ENCODE measurements around the gene CYP17A1.

Gene CYP17A1

GRCh38 chr10:102814453-102814871, 22.8 kb downstream of the CYP17A1 start:
- no peak for DNase-seq (ENCODE audit: low spot score)
- no peak for TF ChIP-seq CTCF (IDR thresholded peaks at IDR 0.05; ENCODE audit: extremely low read depth, insufficient read depth, missing control alignments)

GRCh38 chr10:102813734-102814452, 23.3 kb downstream of the CYP17A1 start:
- no peak for DNase-seq (ENCODE audit: low spot score)
- in situ Hi-C loops (cut with MboI; ENCODE audit: low pct_unique_long_range_greater_than_20kb, low sequenced_read_pairs, unreplicated experiment) = no loop called here
- TF ChIP-seq CTCF (IDR thresholded peaks at IDR 0.05; ENCODE audit: extremely low read depth, insufficient read depth, missing control alignments) = no peak

More at GRCh38 chr10:102814453-102814871, 22.8 kb downstream of the CYP17A1 start:
- in situ Hi-C loops (cut with MboI; ENCODE audit: low pct_unique_long_range_greater_than_20kb, low sequenced_read_pairs, unreplicated experiment) = no loop called here

- DNase-seq (ENCODE audit: low spot score) = no peak
- TF ChIP-seq CTCF (IDR thresholded peaks at IDR 0.05; ENCODE audit: extremely low read depth, insufficient read depth, missing control alignments) = no peak
- in situ Hi-C loops (cut with MboI; ENCODE audit: low pct_unique_long_range_greater_than_20kb, low sequenced_read_pairs, unreplicated experiment) = no loop called here
These were observed 24.1 kb downstream of the CYP17A1 start for GRCh38 chr10:102813017-102813541.

- no peak for DNase-seq (ENCODE audit: low spot score)
- in situ Hi-C loops (cut with MboI; ENCODE audit: low pct_unique_long_range_greater_than_20kb, low sequenced_read_pairs, unreplicated experiment) = no loop called here
- no peak for TF ChIP-seq CTCF (IDR thresholded peaks at IDR 0.05; ENCODE audit: extremely low read depth, insufficient read depth, missing control alignments)
These were observed 24.9 kb downstream of the CYP17A1 start for GRCh38 chr10:102812231-102812876.

GRCh38 chr10:102811346-102811745, 25.9 kb downstream of the CYP17A1 start:
- no peak for DNase-seq (ENCODE audit: low spot score)
- TF ChIP-seq CTCF (IDR thresholded peaks at IDR 0.05; ENCODE audit: extremely low read depth, insufficient read depth, missing control alignments) = no peak
- in situ Hi-C loops (cut with MboI; ENCODE audit: low pct_unique_long_range_greater_than_20kb, low sequenced_read_pairs, unreplicated experiment) = no loop called here

GRCh38 chr10:102808380-102808779, 28.8 kb downstream of the CYP17A1 start:
- no peak for DNase-seq (ENCODE audit: low spot score)
- in situ Hi-C loops (cut with MboI; ENCODE audit: low pct_unique_long_range_greater_than_20kb, low sequenced_read_pairs, unreplicated experiment) = no loop called here
- no peak for TF ChIP-seq CTCF (IDR thresholded peaks at IDR 0.05; ENCODE audit: extremely low read depth, insufficient read depth, missing control alignments)

Data from GM13977 (cell line).